ENCODE results near the gene OSCAR. TPM values are rescaled to one million over a fixed set of nuclear protein-coding genes. Genes with fewer than 3 reads are reported as not detected.

The OSCAR gene
- total RNA-seq, 2 donors from 2014 or later, result 2.3 TPM; not detected in 1

GRCh38 chr19:54077334-54077733, 23.3 kb downstream of the OSCAR start:
- TF ChIP-seq, protein P1, sequence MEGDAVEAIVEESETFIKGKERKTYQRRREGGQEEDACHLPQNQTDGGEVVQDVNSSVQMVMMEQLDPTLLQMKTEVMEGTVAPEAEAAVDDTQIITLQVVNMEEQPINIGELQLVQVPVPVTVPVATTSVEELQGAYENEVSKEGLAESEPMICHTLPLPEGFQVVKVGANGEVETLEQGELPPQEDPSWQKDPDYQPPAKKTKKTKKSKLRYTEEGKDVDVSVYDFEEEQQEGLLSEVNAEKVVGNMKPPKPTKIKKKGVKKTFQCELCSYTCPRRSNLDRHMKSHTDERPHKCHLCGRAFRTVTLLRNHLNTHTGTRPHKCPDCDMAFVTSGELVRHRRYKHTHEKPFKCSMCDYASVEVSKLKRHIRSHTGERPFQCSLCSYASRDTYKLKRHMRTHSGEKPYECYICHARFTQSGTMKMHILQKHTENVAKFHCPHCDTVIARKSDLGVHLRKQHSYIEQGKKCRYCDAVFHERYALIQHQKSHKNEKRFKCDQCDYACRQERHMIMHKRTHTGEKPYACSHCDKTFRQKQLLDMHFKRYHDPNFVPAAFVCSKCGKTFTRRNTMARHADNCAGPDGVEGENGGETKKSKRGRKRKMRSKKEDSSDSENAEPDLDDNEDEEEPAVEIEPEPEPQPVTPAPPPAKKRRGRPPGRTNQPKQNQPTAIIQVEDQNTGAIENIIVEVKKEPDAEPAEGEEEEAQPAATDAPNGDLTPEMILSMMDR (IDR thresholded peaks at IDR 0.05), result no peak
- no peak for TF ChIP-seq POLR2A (IDR thresholded peaks at IDR 0.05)
- no peak for ATAC-seq
- Histone ChIP-seq H3K4me1 (no peaks in the 10 kb centered on the region), H3K27me3 (no peaks in the 10 kb centered on the region), H3K4me3 (no peak overlapping the region), H3K36me3 (replicated peaks in 1 of 2; ENCODE audit: insufficient read depth in 1 of 2, low read depth in 2 of 2) (no peaks in the 10 kb centered on the region), H3K9me3 (peaks cover 0 to 6% (median 0%) of the 10 kb centered on the region in 3 donors), H3K27ac (no peak overlapping the region)
- intact Hi-C loops (cut with DNase I), result no loop called here
- DNase-seq, result no peak
- 64 to 76% methylated on average over 5 of the region's 5 CpGs for whole genome bisulfite sequencing, 2 donors

GRCh38 chr19:54074851-54075250, 25.8 kb downstream of the OSCAR start:
- no peaks in the 10 kb centered on the region for H3K36me3 ChIP-seq (replicated peaks in 1 of 2; ENCODE audit: insufficient read depth in 1 of 2, low read depth in 2 of 2)
- no peak for ATAC-seq
- no peaks in the 10 kb centered on the region for H3K27me3 ChIP-seq
- H3K27ac ChIP-seq, result no peak overlapping the region
- intact Hi-C loops (cut with DNase I), result no loop called here
- 59 to 81% methylated on average over 9 of the region's 9 CpGs for WGBS, 2 donors
- H3K4me3 ChIP-seq, result no peak overlapping the region
- peaks cover 0 to 2% (median 0%) of the 10 kb centered on the region in 3 donors for H3K9me3 ChIP-seq
- H3K4me1 ChIP-seq, result no peaks in the 10 kb centered on the region
- TF ChIP-seq, protein P1 (IDR thresholded peaks at IDR 0.05), result no peak
- no peak for DNase-seq

GRCh38 chr19:54073829-54074228, 26.8 kb downstream of the OSCAR start:
- no peak overlapping the region for H3K27ac ChIP-seq
- peaks cover 0 to 8% (median 0%) of the 10 kb centered on the region in 3 donors for H3K9me3 ChIP-seq
- no peaks in the 10 kb centered on the region for H3K27me3 ChIP-seq
- ATAC-seq (no peak), DNase-seq (no peak)
- no peak for TF ChIP-seq POLR2A (IDR thresholded peaks at IDR 0.05)
- TF ChIP-seq, protein P1 (IDR thresholded peaks at IDR 0.05), result no peak
- intact Hi-C loops (cut with DNase I), result no loop called here
- H3K4me3 ChIP-seq, result no peak overlapping the region
- 73 to 79% methylated on average over 8 to 10 of the region's 10 CpGs for WGBS, 2 donors
- no peaks in the 10 kb centered on the region for H3K4me1 ChIP-seq
- no peaks in the 10 kb centered on the region for H3K36me3 ChIP-seq (replicated peaks in 1 of 2; ENCODE audit: insufficient read depth in 1 of 2, low read depth in 2 of 2)

DNA sequence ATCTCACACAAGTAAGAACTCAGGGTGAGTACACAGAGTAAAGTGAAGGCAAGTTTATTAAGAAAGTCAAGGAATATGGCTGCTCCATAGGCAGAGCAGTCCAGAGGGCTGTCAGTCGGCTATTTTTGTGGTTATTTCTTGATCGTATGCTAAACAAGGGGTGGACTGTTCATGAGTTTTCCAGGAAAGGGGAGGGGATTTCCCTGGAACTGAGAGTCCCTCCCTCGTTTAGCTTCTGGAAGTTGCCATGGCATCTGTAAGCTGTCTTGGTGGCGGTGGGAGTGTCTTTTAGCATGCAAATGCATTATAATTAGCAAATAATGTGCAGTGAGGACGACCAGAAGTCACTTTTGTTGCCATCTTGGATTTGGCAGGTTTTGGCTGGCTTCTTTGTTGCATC, 31.1 kb downstream of the OSCAR start:
- Histone ChIP-seq H3K4me1 (no peaks in the 10 kb centered on the region), H3K27me3 (no peaks in the 10 kb centered on the region), H3K27ac (no peak overlapping the region), H3K9me3 (peaks cover 0 to 8% (median 0%) of the 10 kb centered on the region in 3 donors), H3K36me3 (replicated peaks in 1 of 2; ENCODE audit: insufficient read depth in 1 of 2, low read depth in 2 of 2) (no peaks in the 10 kb centered on the region), H3K4me3 (no peak overlapping the region)
- no peak for DNase-seq
- no peak for ATAC-seq
- WGBS, 2 donors, result 42 to 52% methylated on average over 5 of the region's 5 CpGs
- no peak for TF ChIP-seq POLR2A (IDR thresholded peaks at IDR 0.05)
- TF ChIP-seq, protein P1 (IDR thresholded peaks at IDR 0.05), result no peak
- intact Hi-C loops (cut with DNase I), result no loop called here

- ATAC-seq, result no peak
- Histone ChIP-seq H3K36me3 (replicated peaks in 1 of 2; ENCODE audit: insufficient read depth in 1 of 2, low read depth in 2 of 2) (no peaks in the 10 kb centered on the region), H3K4me3 (no peak within 1 kb of the TSS), H3K27ac (no peak within 1 kb of the TSS), H3K27me3 (no peaks in the 10 kb centered on the region), H3K9me3 (no peaks in the 10 kb centered on the region), H3K4me1 (no peaks in the 10 kb centered on the region)
- no peak for DNase-seq
- WGBS, 2 donors, result 65 to 73% methylated on average over 26 to 34 of the region's 34 CpGs
- TF ChIP-seq, protein P1 (IDR thresholded peaks at IDR 0.05), result no peak
- TF ChIP-seq POLR2A (IDR thresholded peaks at IDR 0.05), result no peak
- intact Hi-C loops (cut with DNase I), result no loop called here
These were observed 37.1 kb downstream of the OSCAR start, which contains the start of gene VSTM1 for GRCh38 chr19:54063350-54064116. VSTM1 (minus strand) TSS chr19:54063897; CDS start chr19:54063777, 120 bp downstream.
